ENCODE results near the gene ITPR1.
"Not testable (repeated sequence)": the region's sequence is repeated elsewhere in the genome, so short reads cannot be mapped to it uniquely, and the experiment has no call there.

ITPR1 gene

GRCh38 chr3:4749567-4750002, 256.4 kb downstream of the ITPR1 start:
- DNase-seq, result no peak

GRCh38 chr3:4750306-4750968, 257.3 kb downstream of the ITPR1 start:
- DNase-seq, result no peak

- no peak for DNase-seq
Observed at GRCh38 chr3:4751029-4751501, 257.9 kb downstream of the ITPR1 start.

GRCh38 chr3:4751502-4752101, 258.5 kb downstream of the ITPR1 start:
- no peak for DNase-seq

- DNase-seq, result peak; percentile 21
Observed at GRCh38 chr3:4752201-4753072, 259.3 kb downstream of the ITPR1 start.

- no peak for DNase-seq
Observed at GRCh38 chr3:4753073-4753691, 260.0 kb downstream of the ITPR1 start.

- no peak for DNase-seq
Observed at GRCh38 chr3:4754180-4755086, 261.3 kb downstream of the ITPR1 start.

GRCh38 chr3:4755566-4755965, 262.4 kb downstream of the ITPR1 start:
- DNase-seq, result no peak

- no peak for DNase-seq
Observed at GRCh38 chr3:4756057-4756775, 263.1 kb downstream of the ITPR1 start.

- DNase-seq, result no peak
Observed at GRCh38 chr3:4756855-4757574, 263.9 kb downstream of the ITPR1 start.

GRCh38 chr3:4757575-4758248, 264.6 kb downstream of the ITPR1 start:
- DNase-seq, result no peak

GRCh38 chr3:4758249-4758860, 265.2 kb downstream of the ITPR1 start:
- no peak for DNase-seq

- DNase-seq, result peak; percentile 51
Observed at GRCh38 chr3:4758957-4759656, 266.0 kb downstream of the ITPR1 start.

- DNase-seq, result no peak
Observed at GRCh38 chr3:4759689-4760312, 266.7 kb downstream of the ITPR1 start.

GRCh38 chr3:4761759-4762158, 268.6 kb downstream of the ITPR1 start:
- DNase-seq, result no peak

- not testable (repeated sequence) for DNase-seq
Observed at GRCh38 chr3:4762481-4763230, 269.5 kb downstream of the ITPR1 start.

GRCh38 chr3:4763604-4764247, 270.6 kb downstream of the ITPR1 start:
- no peak for DNase-seq
